Endothelial cell of umbilical vein (primary cell): ENCODE measurements around the gene MFRP. TPM values are rescaled to one million over a fixed set of nuclear protein-coding genes. Genes with fewer than 3 reads are reported as not detected.

Experiments used
- BruUV-seq: library from RNA; stranded (reverse); fragments of 400-500 nt; replicated peaks from 2 replicates; lab custom pipeline; 2021; lab: Mats Ljungman, UMichigan
- CTCF ChIA-PET: fragments of 300-600, 350-600 bp; sonication (Branson Sonifier 250); formaldehyde crosslinking; loops from one replicate; lab custom pipeline; 2021; ENCODE audit warnings: antibody characterized with exemption, inconsistent platforms; lab: Charles Lee
- POLR2A ChIA-PET: fragments of 300-600, 350-600 bp; sonication (Branson Sonifier 250); formaldehyde crosslinking; loops from one replicate; lab custom pipeline; 2021; ENCODE audit warnings: antibody characterized with exemption, inconsistent platforms; lab: Charles Lee
- DNase-seq: peaks from one replicate; pipeline ENCODE4 v3.0.0-alpha.2; 2011; ENCODE audit warnings: low read depth, low spot score
- FAIRE-seq: peaks from 2 replicates; lab custom pipeline; 2011; peaks lifted over from hg19 to GRCh38; lab: Jason Lieb, UNC
- H2AFZ ChIP-seq: 2 replicates; pipeline ENCODE4 v1.6.0; 2012; ENCODE audit warnings: low read depth, low read length, control low read depth, inconsistent platforms
- H3K27ac ChIP-seq: 2 replicates; pipeline ENCODE4 v1.5.1; 2011; ENCODE audit warnings: low read depth, mild to moderate bottlenecking, control low read depth, low read length, moderate library complexity; ENCODE audit not compliant: insufficient read depth
- H3K27me3 ChIP-seq, 2 experiments: 2 replicates each; pipeline versions ENCODE4 v1.6.0 to v1.6.1; 2011; ENCODE audit warnings: low read length in 2 of 2, mixed read lengths in 1 of 2; ENCODE audit not compliant: control insufficient read depth in 2 of 2, insufficient read depth in 2 of 2
- H3K36me3 ChIP-seq, 2 experiments: 2 replicates in 1 of 2; 3 replicates in 1 of 2; pipeline ENCODE4 v1.5.1; 2011; ENCODE audit warnings: low read length in 2 of 2, mild to moderate bottlenecking in 1 of 2, moderate library complexity in 1 of 2; ENCODE audit not compliant: control insufficient read depth in 2 of 2, insufficient read depth in 2 of 2; ENCODE audit errors: extremely low read depth in 1 of 2
- H3K4me1 ChIP-seq: 3 replicates; pipeline ENCODE4 v1.5.1; 2011; ENCODE audit warnings: mild to moderate bottlenecking, low read length; ENCODE audit not compliant: control insufficient read depth, insufficient read depth; ENCODE audit errors: extremely low read depth
- H3K4me2 ChIP-seq: 2 replicates; pipeline ENCODE4 v1.6.1; 2011; ENCODE audit warnings: low read length, control low read depth, mixed read lengths; ENCODE audit not compliant: insufficient read depth
- H3K4me3 ChIP-seq, 3 experiments: fragments of 200-600 bp in 1 of 3; sonication (generic), shearing (Covaris generic) in 1 of 3; replicated peaks in 1 of 3; 2 replicates each; pipeline ENCODE4 v1.5.1; 2011 to 2016; ENCODE audit warnings: control low read depth in 3 of 3, low read length in 3 of 3, mild to moderate bottlenecking in 2 of 3, inconsistent platforms in 1 of 3, low read depth in 1 of 3, moderate library complexity in 1 of 3; ENCODE audit not compliant: insufficient read depth in 1 of 3
- H3K79me2 ChIP-seq: 2 replicates; pipeline ENCODE4 v1.6.0; 2012; ENCODE audit warnings: low read length, inconsistent platforms; ENCODE audit not compliant: control insufficient read depth, insufficient read depth
- H3K9ac ChIP-seq: replicated peaks from 2 replicates; pipeline ENCODE3; 2011; ENCODE audit warnings: low read length, control low read depth; ENCODE audit not compliant: insufficient read depth; ENCODE audit errors: extremely low read depth
- H3K9me1 ChIP-seq: replicated peaks from 3 replicates; pipeline ENCODE4 v1.6.0; 2011; ENCODE audit warnings: mild to moderate bottlenecking, low read length; ENCODE audit not compliant: control insufficient read depth, insufficient read depth; ENCODE audit errors: extremely low read depth
- H3K9me3 ChIP-seq: replicated peaks from 2 replicates; pipeline ENCODE4 v1.5.1; 2012; ENCODE audit warnings: low read length, inconsistent platforms; ENCODE audit not compliant: control insufficient read depth, insufficient read depth
- H4K20me1 ChIP-seq: replicated peaks from 2 replicates; pipeline ENCODE3; 2011; ENCODE audit warnings: mild to moderate bottlenecking, low read length; ENCODE audit not compliant: control insufficient read depth, insufficient read depth; ENCODE audit errors: extremely low read depth
- CTCF ChIP-seq, 2 donors: IDR thresholded peaks; 1 replicate in 1 of 2; 2 replicates in 1 of 2; pipeline ENCODE4 v1.5.1; 2011; ENCODE audit warnings: low read length in 2 of 2, mild to moderate bottlenecking in 2 of 2, moderate library complexity in 2 of 2, control low read depth in 1 of 2, inconsistent platforms in 1 of 2, low read depth in 1 of 2; ENCODE audit not compliant: insufficient read depth in 1 of 2; ENCODE audit errors: extremely low read depth in 1 of 2
- EZH2 ChIP-seq: IDR thresholded peaks from 2 replicates; pipeline ENCODE4 v1.6.1; 2012; ENCODE audit warnings: borderline replicate concordance, low read depth, mild to moderate bottlenecking, moderate library complexity, low read length, inconsistent platforms; ENCODE audit not compliant: severe bottlenecking
- FOS ChIP-seq: IDR thresholded peaks from 2 replicates; pipeline ENCODE4 v1.6.1; 2011; ENCODE audit warnings: mild to moderate bottlenecking, low read length, moderate library complexity, borderline replicate concordance; ENCODE audit not compliant: insufficient read depth
- GATA2 ChIP-seq: IDR thresholded peaks from 2 replicates; pipeline ENCODE4 v1.7.0; 2011; ENCODE audit warnings: low read depth, mild to moderate bottlenecking, moderate library complexity, mixed read lengths, low read length; ENCODE audit not compliant: insufficient read length, insufficient read depth
- JUN ChIP-seq: IDR thresholded peaks from 2 replicates; pipeline ENCODE4 v1.6.1; 2011; ENCODE audit warnings: borderline replicate concordance, low read depth; ENCODE audit not compliant: insufficient read length, insufficient read depth
- MAX ChIP-seq: IDR thresholded peaks from 2 replicates; pipeline ENCODE4 v1.6.1; 2011; ENCODE audit not compliant: insufficient read depth, insufficient read length
- MYC ChIP-seq: IDR thresholded peaks from one replicate; pipeline ENCODE4 v1.6.1; 2011; ENCODE audit warnings: mild to moderate bottlenecking, low read depth, low read length
- POLR2A ChIP-seq: IDR thresholded peaks from 2 replicates; pipeline ENCODE4 v1.6.1; 2012; ENCODE audit warnings: low read depth, mild to moderate bottlenecking, control low read depth, low read length
- POLR2AphosphoS5 ChIP-seq: IDR thresholded peaks from 2 replicates; pipeline ENCODE4 v1.6.1; 2012; ENCODE audit warnings: low read depth, mild to moderate bottlenecking, control low read depth, low read length, moderate library complexity; ENCODE audit not compliant: insufficient read depth
- dilution Hi-C: fragments of 300-500 bp; cut with MboI; formaldehyde crosslinking; loops from one replicate; pipeline ENCODE4 v1.15.0; 2019; ENCODE audit warnings: low sequenced_read_pairs; ENCODE audit not compliant: extremely low pct_ligation_motif_present
- intact Hi-C: fragments of 100-400 bp; cut with micrococcal nuclease; formaldehyde crosslinking; loops from one replicate; pipeline ENCODE4 v1.10.0; 2022
- polyA plus RNA-seq, 4 experiments: library from polyadenylated mRNA; depleted of rRNA in 3 of 4; stranded (reverse) in 3 of 4; unstranded in 1 of 4; fragments of >200 nt; gene quantifications; 2 replicates each; pipeline versions ENCODE4 v1.2.1 to v1.2.3, GENCODE V29; 2011 to 2012; ENCODE audit warnings: missing spikeins in 1 of 4
- total RNA-seq: library from RNA; stranded (reverse); gene quantifications from 2 replicates; pipeline ENCODE4 v1.2.3, GENCODE V29; 2021

Gene MFRP
- total and polyA plus RNA-seq, 2 donors (not counting 3 experiments of a cell fraction or from before 2014, with no cell fraction given) = 0.08 TPM; not detected in 1

GRCh38 chr11:119350302-119350701 is 3.8 kb upstream of the MFRP start:
- FAIRE-seq = no peak
- Histone ChIP-seq H3K27me3 (peaks cover 0 to 3% of the 10 kb centered on the region in 2 experiments), H4K20me1 (no peaks in the 10 kb centered on the region), H3K9me1 (no peaks in the 10 kb centered on the region), H3K27ac (no peak overlapping the region), H3K79me2 (no peaks in the 10 kb centered on the region), H3K4me1 (peaks cover 5% of the 10 kb centered on the region), H3K36me3 (no peaks in the 10 kb centered on the region), H3K4me3 (no peak overlapping the region), H2AFZ (no peak overlapping the region), H3K9ac (no peak overlapping the region), H3K4me2 (no peak overlapping the region), H3K9me3 (no peaks in the 10 kb centered on the region)
- CTCF ChIA-PET = interaction anchor here (0.8 to 1.5 kb wide), 2 partner anchors 10 to 12 kb away, joined by 5 to 6 read pairs; partner anchors contain the start of gene C1QTNF5
- intact Hi-C loops = loop anchor here (5.0 to 10.0 kb wide), 2 partner anchors 377 to 864 kb away; partner anchors contain the start of genes NECTIN1 and OAF
- POLR2A ChIA-PET = no interaction called here
- no peak for DNase-seq
- TF ChIP-seq MAX (no peak), FOS (no peak)
- BruUV-seq = no TSS peak
- dilution Hi-C loops = no loop called here

GRCh38 chr11:119347940-119348605 is 1.6 kb upstream of the MFRP start:
- BruUV-seq = no TSS peak
- ChIA-PET POLR2A (no interaction called here), CTCF (interaction anchor here (1.2 to 6.2 kb wide), 5 partner anchors 8 to 33 kb away, joined by 5 to 55 read pairs (median 5); no protein-coding TSS in a partner anchor)
- H3K9me3 ChIP-seq = no peaks in the 10 kb centered on the region
- no peaks in the 10 kb centered on the region for H3K36me3 ChIP-seq
- peaks cover 0 to 3% of the 10 kb centered on the region in 2 experiments for H3K27me3 ChIP-seq
- no peaks in the 10 kb centered on the region for H3K79me2 ChIP-seq
- no peak overlapping the region for H3K27ac ChIP-seq
- no peak for FAIRE-seq
- no peak for TF ChIP-seq EZH2
- TF ChIP-seq POLR2AphosphoS5 = no peak
- TF ChIP-seq MYC = no peak
- TF ChIP-seq FOS = no peak
- TF ChIP-seq POLR2A = no peak
- TF ChIP-seq JUN = no peak
- TF ChIP-seq MAX = no peak
- TF ChIP-seq CTCF (IDR thresholded peaks at IDR 0.05; ENCODE audit: extremely low read depth in 1 of 2, insufficient read depth in 1 of 2, low read depth in 1 of 2, low read length in 2 of 2) = no peak
- no peak for TF ChIP-seq GATA2
- dilution Hi-C loops (no loop called here), intact Hi-C loops (no loop called here)
- no peak for DNase-seq
- H4K20me1 ChIP-seq = no peaks in the 10 kb centered on the region
- H2AFZ ChIP-seq = no peak overlapping the region
- H3K4me3 ChIP-seq = no peak overlapping the region
- peaks cover 5% of the 10 kb centered on the region for H3K4me1 ChIP-seq
- no peak overlapping the region for H3K4me2 ChIP-seq
- no peak overlapping the region for H3K9ac ChIP-seq
- H3K9me1 ChIP-seq = no peaks in the 10 kb centered on the region
